WERI-Rb-1 (cell line): ENCODE results near the gene UGT1A7.

Source experiments
- DNase-seq: peaks from one replicate; pipeline ENCODE4 v3.0.0-alpha.2; 2020
- H3K27ac ChIP-seq: fragments of 250-450 bp; sonication (Bioruptor Pico); 2 replicates; pipeline ENCODE4 v1.5.1; 2020; ENCODE audit warnings: mild to moderate bottlenecking, moderate library complexity
- H3K27me3 ChIP-seq: fragments of 250-450 bp; sonication (Bioruptor Pico); 2 replicates; pipeline ENCODE4 v1.5.1; 2021; ENCODE audit warnings: mild to moderate bottlenecking, low read depth, moderate library complexity; ENCODE audit not compliant: insufficient read depth, severe bottlenecking
- H3K36me3 ChIP-seq: fragments of 250-450 bp; sonication (Bioruptor Pico); 2 replicates; pipeline ENCODE4 v1.5.1; 2020; ENCODE audit warnings: mild to moderate bottlenecking, moderate library complexity
- H3K4me3 ChIP-seq: 2 replicates; pipeline ENCODE4 v1.5.1; 2011; ENCODE audit warnings: low read depth, mild to moderate bottlenecking, control low read depth, low read length
- H3K9me3 ChIP-seq: fragments of 250-450 bp; sonication (Bioruptor Pico); 2 replicates; pipeline ENCODE4 v1.5.1; 2021; ENCODE audit warnings: mild to moderate bottlenecking, moderate library complexity; ENCODE audit not compliant: severe bottlenecking
- TF ChIP-seq, protein P1 (sequence below): IDR thresholded peaks from 2 replicates; pipeline ENCODE4 v1.5.1; 2011; ENCODE audit warnings: low read depth, mild to moderate bottlenecking, control low read depth, inconsistent platforms, low read length

Gene UGT1A7

DNA sequence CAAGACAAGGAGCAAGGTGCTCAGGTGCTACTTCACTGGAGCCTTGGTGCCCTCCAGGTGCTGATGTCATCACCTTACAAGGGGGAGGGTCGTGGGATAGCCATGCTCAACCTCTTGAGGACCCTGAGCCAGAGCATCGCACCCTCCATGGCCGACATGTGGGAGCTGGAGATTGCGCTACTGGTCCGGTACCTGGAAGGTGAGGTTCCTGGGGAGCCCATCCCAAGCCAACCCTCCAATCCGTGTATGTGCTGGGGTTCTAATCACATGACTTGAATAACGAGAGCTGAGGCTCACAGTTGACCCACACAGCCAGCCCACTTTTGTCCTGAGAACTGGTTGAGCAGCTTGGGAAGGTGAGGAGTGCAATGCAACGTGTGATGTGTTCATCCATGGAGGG lies 122.3 kb downstream of the UGT1A7 start:
- TF ChIP-seq, protein P1, sequence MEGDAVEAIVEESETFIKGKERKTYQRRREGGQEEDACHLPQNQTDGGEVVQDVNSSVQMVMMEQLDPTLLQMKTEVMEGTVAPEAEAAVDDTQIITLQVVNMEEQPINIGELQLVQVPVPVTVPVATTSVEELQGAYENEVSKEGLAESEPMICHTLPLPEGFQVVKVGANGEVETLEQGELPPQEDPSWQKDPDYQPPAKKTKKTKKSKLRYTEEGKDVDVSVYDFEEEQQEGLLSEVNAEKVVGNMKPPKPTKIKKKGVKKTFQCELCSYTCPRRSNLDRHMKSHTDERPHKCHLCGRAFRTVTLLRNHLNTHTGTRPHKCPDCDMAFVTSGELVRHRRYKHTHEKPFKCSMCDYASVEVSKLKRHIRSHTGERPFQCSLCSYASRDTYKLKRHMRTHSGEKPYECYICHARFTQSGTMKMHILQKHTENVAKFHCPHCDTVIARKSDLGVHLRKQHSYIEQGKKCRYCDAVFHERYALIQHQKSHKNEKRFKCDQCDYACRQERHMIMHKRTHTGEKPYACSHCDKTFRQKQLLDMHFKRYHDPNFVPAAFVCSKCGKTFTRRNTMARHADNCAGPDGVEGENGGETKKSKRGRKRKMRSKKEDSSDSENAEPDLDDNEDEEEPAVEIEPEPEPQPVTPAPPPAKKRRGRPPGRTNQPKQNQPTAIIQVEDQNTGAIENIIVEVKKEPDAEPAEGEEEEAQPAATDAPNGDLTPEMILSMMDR = no peak
- H3K27me3 ChIP-seq = no peaks in the 10 kb centered on the region
- no peak for DNase-seq

DNA sequence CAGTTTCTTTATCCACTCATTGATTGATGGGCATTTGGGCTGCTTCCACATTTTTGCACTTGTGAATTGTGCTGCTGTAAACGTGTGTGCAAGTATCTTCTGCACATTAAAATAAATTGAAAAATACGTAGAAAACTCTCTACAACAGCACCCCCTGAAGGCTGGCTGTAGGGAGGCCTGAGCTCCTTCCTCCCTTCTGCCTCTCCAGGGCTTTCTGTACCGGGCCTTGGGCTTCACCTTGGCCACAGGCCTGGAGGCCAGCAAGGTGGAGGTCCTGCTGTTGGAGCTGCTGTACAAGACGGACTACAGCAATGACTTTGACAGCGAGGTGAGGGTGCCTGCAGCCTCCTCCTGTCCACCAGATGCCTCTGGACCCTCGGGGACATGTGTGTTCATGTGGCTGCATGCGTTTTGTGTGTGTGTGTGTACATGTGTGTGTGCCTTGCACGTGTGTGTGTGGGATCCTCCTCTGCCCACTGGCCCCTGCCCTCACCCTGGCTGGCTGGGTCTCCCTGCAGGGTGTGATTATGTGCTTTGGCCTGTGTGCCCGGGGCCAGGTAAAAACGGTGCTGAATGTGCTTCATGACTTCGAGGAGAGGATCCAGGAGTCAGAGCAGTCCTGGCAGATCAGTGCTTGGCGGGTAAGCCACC lies 125.6 kb downstream of the UGT1A7 start:
- Histone ChIP-seq H3K27ac (no peak overlapping the region), H3K4me3 (no peak overlapping the region), H3K9me3 (no peaks in the 10 kb centered on the region), H3K36me3 (no peaks in the 10 kb centered on the region), H3K27me3 (no peaks in the 10 kb centered on the region)
- DNase-seq = peak; percentile 7
- TF ChIP-seq, protein P1 = no peak

More for the DNA sequence above, 122.3 kb downstream of the UGT1A7 start:
- Histone ChIP-seq H3K4me3 (no peak overlapping the region), H3K9me3 (peaks cover 4% of the 10 kb centered on the region), H3K27ac (no peak overlapping the region), H3K36me3 (no peaks in the 10 kb centered on the region)

DNA sequence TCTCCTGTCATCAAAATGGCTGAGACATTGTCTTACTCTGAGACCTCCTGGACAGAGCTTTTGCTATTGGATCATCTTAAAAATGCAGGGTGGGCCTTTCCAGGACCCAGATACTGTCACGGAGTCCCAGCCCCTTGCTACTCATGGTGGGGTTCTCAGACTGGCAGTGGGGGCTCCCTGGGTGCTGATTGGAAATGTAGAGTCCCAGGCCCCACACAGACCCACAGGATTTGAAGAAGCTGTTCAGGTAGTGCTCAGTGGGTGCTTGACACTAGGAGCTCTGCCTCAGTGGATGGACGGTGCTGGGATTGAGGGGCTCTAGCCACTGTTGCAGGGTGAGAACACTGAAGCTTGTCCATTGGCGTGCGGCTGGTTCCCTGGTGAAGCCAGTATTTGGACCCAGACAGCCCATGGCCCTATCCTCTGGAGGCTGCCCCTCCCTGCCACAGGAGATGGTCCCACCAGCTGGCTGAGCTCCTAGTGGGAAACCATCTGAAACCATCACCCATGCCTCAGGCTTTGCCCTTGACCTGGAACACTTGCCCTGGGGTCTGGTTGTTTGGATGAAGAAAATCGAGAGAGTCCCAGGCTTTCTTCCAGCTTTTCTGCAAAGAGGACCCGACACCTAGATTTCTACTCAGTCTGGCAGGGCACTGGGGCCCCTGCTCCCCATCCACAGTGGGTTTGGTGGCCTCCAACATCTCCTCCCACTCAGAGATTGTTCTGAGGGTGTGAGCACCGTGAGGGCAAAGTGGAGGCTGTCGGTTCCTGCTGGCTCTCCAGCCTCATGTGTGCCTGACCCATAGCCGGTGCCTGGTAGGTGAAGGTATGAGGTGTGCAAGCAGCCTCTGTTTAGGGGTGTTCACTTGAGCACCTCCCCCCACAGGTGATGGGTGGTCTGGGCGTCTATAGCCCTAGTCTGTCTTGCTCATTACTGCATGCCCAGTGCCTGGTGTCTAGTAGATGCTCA lies 126.5 kb downstream of the UGT1A7 start:
- Histone ChIP-seq H3K4me3 (no peak overlapping the region), H3K9me3 (no peaks in the 10 kb centered on the region), H3K27me3 (no peaks in the 10 kb centered on the region), H3K36me3 (no peaks in the 10 kb centered on the region), H3K27ac (no peak overlapping the region)
- peak; percentile 0 for DNase-seq
- TF ChIP-seq, protein P1 = no peak

DNA sequence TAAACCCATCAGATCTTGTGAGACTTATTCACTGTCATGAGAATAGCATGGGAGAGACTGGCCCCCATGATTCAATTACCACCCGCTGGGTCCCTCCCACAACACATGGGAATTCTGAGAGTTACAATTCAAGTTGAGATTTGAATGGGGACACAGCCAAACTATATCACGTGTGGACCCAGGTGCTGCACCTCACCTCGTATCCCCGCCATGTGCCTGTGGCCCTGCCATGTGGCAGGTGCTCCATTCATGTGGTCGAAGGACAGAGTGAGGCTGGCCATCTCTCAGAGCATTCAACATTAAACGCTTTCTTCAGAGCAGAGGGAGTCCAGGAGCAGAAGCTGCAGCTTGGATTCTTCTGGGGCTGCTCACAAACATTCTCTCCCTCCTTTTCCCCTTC lies 128.7 kb downstream of the UGT1A7 start:
- Histone ChIP-seq H3K27ac (no peak overlapping the region), H3K27me3 (no peaks in the 10 kb centered on the region), H3K9me3 (no peaks in the 10 kb centered on the region), H3K36me3 (no peaks in the 10 kb centered on the region), H3K4me3 (no peak overlapping the region)
- peak; percentile 2 for DNase-seq
- TF ChIP-seq, protein P1 = no peak

DNA sequence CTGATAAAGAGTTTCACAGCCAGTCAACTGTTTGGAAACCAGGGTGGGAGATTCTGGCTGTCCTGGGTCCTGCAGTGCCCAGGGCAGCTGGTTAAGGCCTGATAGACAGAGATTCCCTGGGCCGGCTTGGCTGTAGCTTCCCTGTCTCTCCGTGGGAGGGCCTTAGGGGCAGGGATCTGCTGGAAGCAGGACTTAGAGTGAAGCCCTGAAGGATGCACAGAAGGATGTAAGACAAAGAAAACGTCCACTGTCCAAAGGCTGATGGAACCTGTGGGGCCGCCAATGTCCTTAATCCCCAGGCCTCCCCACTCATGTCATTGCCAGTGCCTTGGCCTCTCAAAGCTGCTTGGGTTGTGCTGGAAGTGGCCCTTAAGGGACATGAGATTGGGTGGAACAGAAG lies 129.4 kb downstream of the UGT1A7 start:
- no peaks in the 10 kb centered on the region for H3K27me3 ChIP-seq
- no peak overlapping the region for H3K27ac ChIP-seq
- H3K9me3 ChIP-seq = no peaks in the 10 kb centered on the region
- TF ChIP-seq, protein P1 = no peak
- H3K36me3 ChIP-seq = no peaks in the 10 kb centered on the region
- H3K4me3 ChIP-seq = no peak overlapping the region
- DNase-seq = peak; percentile 5
